Neural cell (in vitro differentiated cells): ENCODE measurements around the gene CNTF. TPM values are rescaled to one million over a fixed set of nuclear protein-coding genes. Genes with fewer than 3 reads are reported as not detected.

Source experiments
- H2AFZ ChIP-seq: fragments of 200-600, 300-800 bp; sonication (generic), shearing (Covaris generic); 2 replicates; pipeline ENCODE4 v1.6.0; 2014; ENCODE audit warnings: low read depth, mild to moderate bottlenecking, antibody characterized with exemption, low read length, moderate library complexity
- H3F3A ChIP-seq: fragments of 200-600 bp; shearing (Covaris generic); 2 replicates; pipeline ENCODE4 v1.6.1; 2016; ENCODE audit warnings: mild to moderate bottlenecking, moderate library complexity, mixed read lengths, antibody characterized with exemption, low read length; ENCODE audit not compliant: insufficient read depth, poor library complexity, severe bottlenecking
- H3K27ac ChIP-seq: fragments of 200-600, 300-800 bp; sonication (generic), shearing (Covaris generic); 2 replicates; pipeline ENCODE4 v1.5.1; 2014; ENCODE audit warnings: mild to moderate bottlenecking, low read length, moderate library complexity
- H3K27me3 ChIP-seq: fragments of 300-800, 200-600 bp; sonication (generic), shearing (Covaris generic); 2 replicates; pipeline ENCODE4 v1.6.0; 2014; ENCODE audit warnings: mild to moderate bottlenecking, low read depth, low read length, moderate library complexity; ENCODE audit not compliant: insufficient read depth
- H3K36me3 ChIP-seq: fragments of 300-800, 200-600 bp; sonication (generic), shearing (Covaris generic); 2 replicates; pipeline ENCODE4 v1.5.1; 2014; ENCODE audit warnings: mild to moderate bottlenecking, antibody characterized with exemption, low read length, moderate library complexity; ENCODE audit not compliant: insufficient read depth
- H3K4me2 ChIP-seq: fragments of 300-800, 200-600 bp; sonication (generic), shearing (Covaris generic); 2 replicates; pipeline ENCODE4 v1.6.0; 2014; ENCODE audit warnings: mild to moderate bottlenecking, low read length
- H3K4me3 ChIP-seq: fragments of 300-800, 200-600 bp; sonication (generic), shearing (Covaris generic); 2 replicates; pipeline ENCODE4 v1.5.1; 2014; ENCODE audit warnings: mild to moderate bottlenecking, low read length, moderate library complexity
- H3K79me2 ChIP-seq: fragments of 200-600 bp; shearing (Covaris generic); replicated peaks from 2 replicates; pipeline ENCODE4 v1.6.0; 2014; ENCODE audit warnings: mild to moderate bottlenecking, low read length, moderate library complexity; ENCODE audit not compliant: insufficient read depth
- H3K9ac ChIP-seq: fragments of 300-800, 200-600 bp; sonication (generic), shearing (Covaris generic); 2 replicates; pipeline ENCODE4 v1.6.1; 2016; ENCODE audit warnings: mild to moderate bottlenecking, low read length, mixed read lengths
- H3K9me2 ChIP-seq: fragments of 200-600 bp; shearing (Covaris generic); 2 replicates; pipeline ENCODE4 v1.6.1; 2016; ENCODE audit warnings: mild to moderate bottlenecking, low read length, mixed read lengths; ENCODE audit not compliant: insufficient read depth
- H3K9me3 ChIP-seq: fragments of 200-600, 300-800 bp; sonication (generic), shearing (Covaris generic); 2 replicates; pipeline ENCODE4 v1.6.1; 2016; ENCODE audit warnings: mild to moderate bottlenecking, mixed run types, low read length, moderate library complexity, mixed read lengths
- H4K20me1 ChIP-seq: fragments of 200-600 bp; shearing (Covaris generic); 2 replicates; pipeline ENCODE4 v1.6.1; 2016; ENCODE audit warnings: mild to moderate bottlenecking, mixed run types; ENCODE audit not compliant: insufficient read depth
- EP300 ChIP-seq: fragments of 450-650 bp; conservative IDR thresholded peaks from 2 replicates; pipeline ENCODE4 v1.6.1; 2014; ENCODE audit warnings: antibody characterized with exemption, mild to moderate bottlenecking, moderate library complexity; ENCODE audit not compliant: poor library complexity, severe bottlenecking
- EZH2 ChIP-seq: fragments of 200-600, 300-800 bp; shearing (Covaris generic), sonication (generic); IDR thresholded peaks from 2 replicates; pipeline ENCODE4 v1.6.1; 2014; ENCODE audit warnings: antibody characterized with exemption, low read length, borderline replicate concordance, mild to moderate bottlenecking; ENCODE audit not compliant: insufficient read depth, poor library complexity, severe bottlenecking
- MXI1 ChIP-seq: fragments of 450-650 bp; conservative IDR thresholded peaks from 2 replicates; pipeline ENCODE4 v1.6.1; 2014; ENCODE audit warnings: antibody characterized with exemption, mild to moderate bottlenecking; ENCODE audit not compliant: poor library complexity, severe bottlenecking
- POLR2AphosphoS5 ChIP-seq: IDR thresholded peaks from 2 replicates; pipeline ENCODE4 v1.6.1; 2012
- RAD21 ChIP-seq: fragments of 450-650 bp; conservative IDR thresholded peaks from 2 replicates; pipeline ENCODE4 v1.6.1; 2014; ENCODE audit warnings: antibody characterized with exemption, mild to moderate bottlenecking, moderate library complexity
- REST ChIP-seq: IDR thresholded peaks from 2 replicates; pipeline ENCODE4 v1.6.1; 2012; ENCODE audit warnings: borderline replicate concordance
- SMC3 ChIP-seq: fragments of 450-650 bp; conservative IDR thresholded peaks from 2 replicates; pipeline ENCODE4 v1.6.1; 2014; ENCODE audit warnings: antibody characterized with exemption, mild to moderate bottlenecking, moderate library complexity; ENCODE audit not compliant: poor library complexity
- TAF1 ChIP-seq: IDR thresholded peaks from 2 replicates; pipeline ENCODE4 v1.6.1; 2012; ENCODE audit warnings: low read depth
- polyA plus RNA-seq: library from polyadenylated mRNA; depleted of rRNA; stranded (reverse); fragments of >200 nt; gene quantifications from 2 replicates; pipeline ENCODE4 v1.2.3, GENCODE V29; 2014
- TF ChIP-seq, protein P1 (sequence below): fragments of 450-650 bp; IDR thresholded peaks from 2 replicates; pipeline ENCODE4 v1.5.1; 2014; ENCODE audit warnings: antibody characterized with exemption, mild to moderate bottlenecking, moderate library complexity; ENCODE audit not compliant: poor library complexity, severe bottlenecking

The CNTF gene
- polyA plus RNA-seq, 1 donor from 2014 or later, result 2.3 TPM

- no peak overlapping the region for H3K4me3 ChIP-seq
- H3K27ac ChIP-seq, result no peak overlapping the region
- no peaks in the 10 kb centered on the region for H3K9me3 ChIP-seq
- no peaks in the 10 kb centered on the region for H3K9me2 ChIP-seq
- no peak overlapping the region for H3K9ac ChIP-seq
- no peaks in the 10 kb centered on the region for H3K79me2 ChIP-seq
- H3K36me3 ChIP-seq, result no peaks in the 10 kb centered on the region
- H3K4me2 ChIP-seq, result no peak overlapping the region
- no peaks in the 10 kb centered on the region for H3K27me3 ChIP-seq
- no peak for TF ChIP-seq POLR2AphosphoS5
- no peak for TF ChIP-seq RAD21
- TF ChIP-seq MXI1, result no peak
- TF ChIP-seq SMC3, result no peak
- no peak for TF ChIP-seq EP300
- H2AFZ ChIP-seq, result no peak overlapping the region
- no peaks in the 10 kb centered on the region for H4K20me1 ChIP-seq
- no peaks in the 10 kb centered on the region for H3F3A ChIP-seq
These were observed 36.9 kb downstream of the CNTF start for GRCh38 chr11:58659404-58659803.

DNA sequence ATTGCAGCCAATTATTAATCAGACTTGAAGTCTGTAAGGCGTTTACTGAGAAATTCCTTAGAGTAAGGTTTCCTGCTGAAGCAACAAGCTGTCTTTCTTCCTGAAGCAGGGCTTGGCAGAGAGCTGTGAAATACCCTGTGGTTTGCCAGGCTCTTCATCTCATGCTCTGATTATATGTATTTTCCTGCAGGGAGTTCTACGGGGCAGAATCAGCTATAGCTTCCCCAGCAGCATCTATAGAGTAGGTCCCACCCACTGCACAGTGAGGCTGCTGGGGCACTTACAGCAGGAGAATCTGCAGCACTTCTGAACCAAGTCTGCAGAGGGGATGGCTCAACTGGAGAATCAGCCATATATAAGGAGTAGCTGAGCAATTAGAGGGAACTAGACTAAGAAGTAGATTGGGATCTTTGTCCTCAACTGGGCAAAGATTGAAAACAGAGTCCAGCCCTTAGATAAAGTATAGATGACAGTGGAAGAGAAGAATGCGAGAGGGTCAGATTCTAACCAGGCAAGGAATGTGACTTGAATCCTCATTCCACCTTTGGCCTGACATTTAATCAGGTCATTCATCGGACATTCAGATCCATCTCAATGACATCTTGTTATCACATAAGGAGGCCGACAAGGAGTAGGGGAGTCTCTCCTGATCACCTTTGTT is 37.6 kb downstream of the CNTF start:
- Histone ChIP-seq H3K4me3 (no peak overlapping the region), H3K9ac (no peak overlapping the region), H3K9me3 (no peaks in the 10 kb centered on the region), H3K36me3 (no peaks in the 10 kb centered on the region), H4K20me1 (no peaks in the 10 kb centered on the region), H3K27ac (no peak overlapping the region), H3K4me2 (no peak overlapping the region), H2AFZ (no peak overlapping the region), H3K79me2 (no peaks in the 10 kb centered on the region), H3K27me3 (no peaks in the 10 kb centered on the region), H3F3A (no peaks in the 10 kb centered on the region), H3K9me2 (no peaks in the 10 kb centered on the region)
- TF ChIP-seq POLR2AphosphoS5 (no peak), EP300 (no peak), REST (no peak), EZH2 (no peak), MXI1 (no peak), TAF1 (no peak), RAD21 (no peak)
- TF ChIP-seq, protein P1, sequence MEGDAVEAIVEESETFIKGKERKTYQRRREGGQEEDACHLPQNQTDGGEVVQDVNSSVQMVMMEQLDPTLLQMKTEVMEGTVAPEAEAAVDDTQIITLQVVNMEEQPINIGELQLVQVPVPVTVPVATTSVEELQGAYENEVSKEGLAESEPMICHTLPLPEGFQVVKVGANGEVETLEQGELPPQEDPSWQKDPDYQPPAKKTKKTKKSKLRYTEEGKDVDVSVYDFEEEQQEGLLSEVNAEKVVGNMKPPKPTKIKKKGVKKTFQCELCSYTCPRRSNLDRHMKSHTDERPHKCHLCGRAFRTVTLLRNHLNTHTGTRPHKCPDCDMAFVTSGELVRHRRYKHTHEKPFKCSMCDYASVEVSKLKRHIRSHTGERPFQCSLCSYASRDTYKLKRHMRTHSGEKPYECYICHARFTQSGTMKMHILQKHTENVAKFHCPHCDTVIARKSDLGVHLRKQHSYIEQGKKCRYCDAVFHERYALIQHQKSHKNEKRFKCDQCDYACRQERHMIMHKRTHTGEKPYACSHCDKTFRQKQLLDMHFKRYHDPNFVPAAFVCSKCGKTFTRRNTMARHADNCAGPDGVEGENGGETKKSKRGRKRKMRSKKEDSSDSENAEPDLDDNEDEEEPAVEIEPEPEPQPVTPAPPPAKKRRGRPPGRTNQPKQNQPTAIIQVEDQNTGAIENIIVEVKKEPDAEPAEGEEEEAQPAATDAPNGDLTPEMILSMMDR, result no peak
